ENCODE data around the gene NOG.

Gene NOG

GRCh38 chr17:56633681-56634080 is 40.2 kb downstream of the NOG start:
- in situ Hi-C loops (cut with HindIII; ENCODE audit: low sequenced_read_pairs), result no loop called here

- in situ Hi-C loops (cut with HindIII; ENCODE audit: low sequenced_read_pairs), result no loop called here
Observed at GRCh38 chr17:56635641-56636040, 42.1 kb downstream of the NOG start.

GRCh38 chr17:56636265-56636664 is 42.8 kb downstream of the NOG start:
- in situ Hi-C loops (cut with HindIII; ENCODE audit: low sequenced_read_pairs), result no loop called here

GRCh38 chr17:56637254-56637653 is 43.8 kb downstream of the NOG start:
- in situ Hi-C loops (cut with HindIII; ENCODE audit: low sequenced_read_pairs), result no loop called here

- in situ Hi-C loops (cut with HindIII; ENCODE audit: low sequenced_read_pairs), result no loop called here
Observed at GRCh38 chr17:56638591-56639051, 45.1 kb downstream of the NOG start.

GRCh38 chr17:56639517-56639916 is 46.0 kb downstream of the NOG start:
- in situ Hi-C loops (cut with HindIII; ENCODE audit: low sequenced_read_pairs), result no loop called here

GRCh38 chr17:56640116-56640515 is 46.6 kb downstream of the NOG start:
- in situ Hi-C loops (cut with HindIII; ENCODE audit: low sequenced_read_pairs), result loop anchor here (10.0 kb wide), 2 partner anchors 75 to 85 kb away; no protein-coding TSS in a partner anchor

GRCh38 chr17:56641373-56641772 is 47.9 kb downstream of the NOG start:
- in situ Hi-C loops (cut with HindIII; ENCODE audit: low sequenced_read_pairs), result loop anchor here (10.0 kb wide), 2 partner anchors 73 to 87 kb away; no protein-coding TSS in a partner anchor

- in situ Hi-C loops (cut with HindIII; ENCODE audit: low sequenced_read_pairs), result loop anchor here (10.0 kb wide), 2 partner anchors 73 to 87 kb away; no protein-coding TSS in a partner anchor
Observed at GRCh38 chr17:56641894-56642293, 48.4 kb downstream of the NOG start.

GRCh38 chr17:56642424-56642823 is 48.9 kb downstream of the NOG start:
- in situ Hi-C loops (cut with HindIII; ENCODE audit: low sequenced_read_pairs), result loop anchor here (10.0 kb wide), 2 partner anchors 72 to 88 kb away; no protein-coding TSS in a partner anchor
